ENCODE measurements around the gene ALK.

DNA sequence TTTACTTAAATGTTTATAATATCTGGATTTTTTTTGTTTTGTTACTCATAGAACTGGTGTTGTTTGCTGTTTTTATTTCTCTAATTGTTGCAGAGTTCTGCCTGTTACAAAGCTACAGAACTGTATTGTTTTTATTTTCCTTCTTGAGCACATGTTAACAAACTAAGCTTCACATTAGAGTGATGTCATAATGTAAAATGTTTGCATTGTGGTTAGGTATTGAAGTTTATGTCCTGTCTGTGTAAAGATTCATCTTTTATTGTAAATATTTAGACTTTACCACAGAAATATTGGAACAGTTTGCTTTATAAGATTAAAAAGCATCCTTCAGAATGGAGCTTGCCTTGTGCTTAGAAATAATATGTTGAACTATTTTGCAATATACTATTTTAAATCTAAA, 738.5 kb downstream of the ALK start:
- TF ChIP-seq, protein P1, sequence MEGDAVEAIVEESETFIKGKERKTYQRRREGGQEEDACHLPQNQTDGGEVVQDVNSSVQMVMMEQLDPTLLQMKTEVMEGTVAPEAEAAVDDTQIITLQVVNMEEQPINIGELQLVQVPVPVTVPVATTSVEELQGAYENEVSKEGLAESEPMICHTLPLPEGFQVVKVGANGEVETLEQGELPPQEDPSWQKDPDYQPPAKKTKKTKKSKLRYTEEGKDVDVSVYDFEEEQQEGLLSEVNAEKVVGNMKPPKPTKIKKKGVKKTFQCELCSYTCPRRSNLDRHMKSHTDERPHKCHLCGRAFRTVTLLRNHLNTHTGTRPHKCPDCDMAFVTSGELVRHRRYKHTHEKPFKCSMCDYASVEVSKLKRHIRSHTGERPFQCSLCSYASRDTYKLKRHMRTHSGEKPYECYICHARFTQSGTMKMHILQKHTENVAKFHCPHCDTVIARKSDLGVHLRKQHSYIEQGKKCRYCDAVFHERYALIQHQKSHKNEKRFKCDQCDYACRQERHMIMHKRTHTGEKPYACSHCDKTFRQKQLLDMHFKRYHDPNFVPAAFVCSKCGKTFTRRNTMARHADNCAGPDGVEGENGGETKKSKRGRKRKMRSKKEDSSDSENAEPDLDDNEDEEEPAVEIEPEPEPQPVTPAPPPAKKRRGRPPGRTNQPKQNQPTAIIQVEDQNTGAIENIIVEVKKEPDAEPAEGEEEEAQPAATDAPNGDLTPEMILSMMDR (IDR thresholded peaks at IDR 0.05; ENCODE audit: low read depth, low read length) = no peak
- no peak for TF ChIP-seq EZH2phosphoT487 (IDR thresholded peaks at IDR 0.05; ENCODE audit: low read depth)
